ENCODE results near the gene NDUFA5.

Gene NDUFA5

DNA sequence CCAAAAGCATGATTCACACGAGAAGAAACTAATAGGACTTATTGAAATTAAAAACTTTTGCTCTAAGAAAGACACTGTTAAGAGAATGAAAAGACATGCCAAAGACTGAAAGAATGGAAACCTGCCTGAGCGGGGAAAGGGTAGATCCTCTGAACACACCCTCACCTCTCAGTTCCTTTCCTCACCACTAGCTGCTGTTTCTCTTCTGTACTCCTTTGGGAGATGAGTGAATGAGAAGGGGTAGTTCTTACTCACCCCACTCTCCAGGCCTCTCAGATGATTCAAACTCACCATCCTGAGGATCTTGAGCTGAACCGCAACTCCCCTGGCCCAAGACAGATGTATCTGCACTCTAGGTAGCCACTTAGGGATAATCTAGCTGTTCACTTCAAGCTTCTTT lies 65.1 kb downstream of the NDUFA5 start:
- Histone ChIP-seq H3K9me3 (ENCODE audit: low read depth, low read length) (no peaks in the 10 kb centered on the region), H3K9ac (ENCODE audit: insufficient read length) (no peak overlapping the region), H3K4me3 (no peak overlapping the region), H3K27ac (no peak overlapping the region), H3K36me3 (ENCODE audit: insufficient read depth, low read length) (peaks cover 3% of the 10 kb centered on the region; the same call in 1 of the 2 replicates)
- DNase-seq (ENCODE audit: low read depth, low spot score): no peak
- no peak for TF ChIP-seq FOXP2 (optimal IDR thresholded peaks at IDR 0.05; ENCODE audit: control extremely low read depth, extremely low read length, insufficient read depth)
- no peak for TF ChIP-seq EZH2 (IDR thresholded peaks at IDR 0.05)
- no peak for TF ChIP-seq POLR2AphosphoS5 (IDR thresholded peaks at IDR 0.05; ENCODE audit: borderline replicate concordance, low read depth, low read length)
